SIG-M5 treated with dmso at 0.1 percent for 504 hours (cell line): ENCODE results near the gene GOLPH3.
"Not testable (repeated sequence)": the region's sequence is repeated elsewhere in the genome, so short reads cannot be mapped to it uniquely, and the experiment has no call there.

Experiments
- DNase-seq: peaks from one replicate; lab custom pipeline; 2025; ENCODE audit not compliant: unreplicated experiment; lab: John Stamatoyannopoulos, UW

GOLPH3 gene

GRCh38 chr5:32138839-32139493 lies 35.2 kb downstream of the GOLPH3 start:
- DNase-seq: no peak

GRCh38 chr5:32136342-32136741 lies 37.8 kb downstream of the GOLPH3 start:
- no peak for DNase-seq

- DNase-seq: no peak
Measured at GRCh38 chr5:32135086-32135485, 39.0 kb downstream of the GOLPH3 start.

- no peak for DNase-seq
Measured at GRCh38 chr5:32132757-32133156, 41.4 kb downstream of the GOLPH3 start.

GRCh38 chr5:32131604-32132003 lies 42.5 kb downstream of the GOLPH3 start:
- DNase-seq: no peak

GRCh38 chr5:32130865-32131264 lies 43.3 kb downstream of the GOLPH3 start:
- DNase-seq: no peak

- no peak for DNase-seq
Measured at GRCh38 chr5:32129074-32129598, 45.0 kb downstream of the GOLPH3 start.

GRCh38 chr5:32127711-32128110 lies 46.4 kb downstream of the GOLPH3 start:
- DNase-seq: no peak

- DNase-seq: no peak
Measured at GRCh38 chr5:32126691-32127090, 47.4 kb downstream of the GOLPH3 start.

- DNase-seq: no peak
Measured at GRCh38 chr5:32123889-32124676, 50.0 kb downstream of the GOLPH3 start.

GRCh38 chr5:32123058-32123805 lies 50.9 kb downstream of the GOLPH3 start:
- no peak for DNase-seq

- not testable (repeated sequence) for DNase-seq
Measured at GRCh38 chr5:32118922-32119321, 55.2 kb downstream of the GOLPH3 start.

GRCh38 chr5:32116574-32117313 lies 57.4 kb downstream of the GOLPH3 start:
- DNase-seq: no peak

- no peak for DNase-seq
Measured at GRCh38 chr5:32115985-32116384, 58.1 kb downstream of the GOLPH3 start.

- DNase-seq: no peak
Measured at GRCh38 chr5:32110111-32110696, 63.9 kb downstream of the GOLPH3 start.

GRCh38 chr5:32109236-32109635 lies 64.9 kb downstream of the GOLPH3 start:
- DNase-seq: no peak

- no peak for DNase-seq
Measured at GRCh38 chr5:32108167-32108566, 66.0 kb downstream of the GOLPH3 start.

GRCh38 chr5:32107291-32107690 lies 66.8 kb downstream of the GOLPH3 start:
- DNase-seq: no peak

- DNase-seq: no peak
Measured at GRCh38 chr5:32103521-32103920, 70.6 kb downstream of the GOLPH3 start.

GRCh38 chr5:32102254-32102986 lies 71.7 kb downstream of the GOLPH3 start:
- no peak for DNase-seq
